ENCODE results near the gene ATOH7.
"Not testable (repeated sequence)": the region's sequence is repeated elsewhere in the genome, so short reads cannot be mapped to it uniquely, and the experiment has no call there.

The ATOH7 gene

GRCh38 chr10:68231817-68232251 lies at the start of gene ATOH7:
TSS of gene ATOH7 (minus strand) at chr10:68232113. CDS start at chr10:68231677, 436 bp downstream.
- DNase-seq = no peak

GRCh38 chr10:68280758-68281157 lies 48.8 kb upstream of the ATOH7 start:
- DNase-seq = no peak

- not testable (repeated sequence) for DNase-seq
Observed at GRCh38 chr10:68278906-68279753, 47.2 kb upstream of the ATOH7 start.

GRCh38 chr10:68277814-68278213 lies 45.9 kb upstream of the ATOH7 start:
- not testable (repeated sequence) for DNase-seq

GRCh38 chr10:68276224-68276623 lies 44.3 kb upstream of the ATOH7 start:
- DNase-seq = no peak

- no peak for DNase-seq
Observed at GRCh38 chr10:68275600-68276126, 43.8 kb upstream of the ATOH7 start.

GRCh38 chr10:68272833-68273232 lies 40.9 kb upstream of the ATOH7 start:
- no peak for DNase-seq

- DNase-seq = no peak
Observed at GRCh38 chr10:68271196-68271882, 39.4 kb upstream of the ATOH7 start.

- DNase-seq = no peak
Observed at GRCh38 chr10:68269562-68270290, 37.8 kb upstream of the ATOH7 start.

GRCh38 chr10:68261132-68261856 lies 29.4 kb upstream of the ATOH7 start:
- DNase-seq = no peak

GRCh38 chr10:68253346-68253745 lies 21.4 kb upstream of the ATOH7 start:
- DNase-seq = no peak

- no peak for DNase-seq
Observed at GRCh38 chr10:68251625-68252495, 19.9 kb upstream of the ATOH7 start.

- no peak for DNase-seq
Observed at GRCh38 chr10:68251151-68251550, 19.2 kb upstream of the ATOH7 start.

GRCh38 chr10:68249297-68249696 lies 17.4 kb upstream of the ATOH7 start:
- no peak for DNase-seq

- DNase-seq = no peak
Observed at GRCh38 chr10:68247931-68248330, 16.0 kb upstream of the ATOH7 start.

- not testable (repeated sequence) for DNase-seq
Observed at GRCh38 chr10:68246397-68246796, 14.5 kb upstream of the ATOH7 start.

- DNase-seq = no peak
Observed at GRCh38 chr10:68242051-68242450, 10.1 kb upstream of the ATOH7 start.

GRCh38 chr10:68239596-68240150 lies 7.8 kb upstream of the ATOH7 start:
- no peak for DNase-seq

GRCh38 chr10:68239069-68239468 lies 7.2 kb upstream of the ATOH7 start:
- no peak for DNase-seq

- no peak for DNase-seq
Observed at GRCh38 chr10:68238371-68238770, 6.5 kb upstream of the ATOH7 start.

GRCh38 chr10:68237173-68237572 lies 5.3 kb upstream of the ATOH7 start:
- no peak for DNase-seq

Measured in activated T-cell treated with anti-CD3 and anti-CD28 coated beads, Interleukin-2, amount 50 U/mL, for 48 hours (primary cell).